GM18951 (cell line): ENCODE measurements around the gene DNER.

ENCODE experiments used
- POLR2A ChIP-seq: IDR thresholded peaks from 4 replicates; pipeline ENCODE4 v1.6.1; 2011; ENCODE audit warnings: mild to moderate bottlenecking; ENCODE audit not compliant: insufficient read length, insufficient read depth; ENCODE audit errors: extremely low read depth
- in situ Hi-C: fragments of 300-500 bp; cut with MboI; formaldehyde crosslinking; loops from one replicate; pipeline ENCODE4 v1.12.0; 2022; ENCODE audit warnings: low sequenced_read_pairs, mixed read lengths, inconsistent platforms; ENCODE audit not compliant: unreplicated experiment

Gene DNER

GRCh38 chr2:229445501-229446211 lies 268.7 kb downstream of the DNER start:
- in situ Hi-C loops: no loop called here
- TF ChIP-seq POLR2A: no peak

- in situ Hi-C loops: no loop called here
- TF ChIP-seq POLR2A: no peak
Measured at GRCh38 chr2:229445019-229445418, 269.3 kb downstream of the DNER start.

- in situ Hi-C loops: no loop called here
- no peak for TF ChIP-seq POLR2A
Measured at GRCh38 chr2:229443546-229444268, 270.6 kb downstream of the DNER start.

GRCh38 chr2:229443141-229443540 lies 271.2 kb downstream of the DNER start:
- in situ Hi-C loops: no loop called here

GRCh38 chr2:229438430-229439159 lies 275.8 kb downstream of the DNER start:
- no peak for TF ChIP-seq POLR2A
- in situ Hi-C loops: no loop called here

More at GRCh38 chr2:229443141-229443540, 271.2 kb downstream of the DNER start:
- TF ChIP-seq POLR2A: no peak

GRCh38 chr2:229437467-229437866 lies 276.9 kb downstream of the DNER start:
- in situ Hi-C loops: no loop called here
- no peak for TF ChIP-seq POLR2A

GRCh38 chr2:229434187-229434586 lies 280.2 kb downstream of the DNER start:
- in situ Hi-C loops: no loop called here
- no peak for TF ChIP-seq POLR2A

GRCh38 chr2:229433351-229433750 lies 281.0 kb downstream of the DNER start:
- in situ Hi-C loops: no loop called here
- no peak for TF ChIP-seq POLR2A

GRCh38 chr2:229431327-229431954 lies 282.9 kb downstream of the DNER start:
- in situ Hi-C loops: no loop called here
- TF ChIP-seq POLR2A: no peak

- in situ Hi-C loops: no loop called here
- TF ChIP-seq POLR2A: no peak
Measured at GRCh38 chr2:229429589-229429988, 284.8 kb downstream of the DNER start.

GRCh38 chr2:229426464-229426863 lies 287.9 kb downstream of the DNER start:
- no peak for TF ChIP-seq POLR2A
- in situ Hi-C loops: no loop called here

- no peak for TF ChIP-seq POLR2A
- in situ Hi-C loops: no loop called here
Measured at GRCh38 chr2:229425598-229425997, 288.8 kb downstream of the DNER start.

- in situ Hi-C loops: no loop called here
Measured at GRCh38 chr2:229422063-229422462, 292.3 kb downstream of the DNER start.

GRCh38 chr2:229419158-229419557 lies 295.2 kb downstream of the DNER start:
- in situ Hi-C loops: no loop called here
- TF ChIP-seq POLR2A: no peak

More at GRCh38 chr2:229422063-229422462, 292.3 kb downstream of the DNER start:
- TF ChIP-seq POLR2A: no peak
